Trophoblast cell (in vitro differentiated cells and primary cell): ENCODE data around the gene NKIRAS1.

Experiments
- DNase-seq, 2 donors: peaks; one replicate each; pipeline ENCODE4 v3.0.0-alpha.2; 2016
- H2AFZ ChIP-seq: 2 replicates; pipeline ENCODE4 v1.6.1; 2013; ENCODE audit warnings: low read length, moderate library complexity, mild to moderate bottlenecking; ENCODE audit not compliant: insufficient read depth, poor library complexity
- H2AK5ac ChIP-seq: 2 replicates; pipeline ENCODE4 v1.6.1; 2013; ENCODE audit warnings: mild to moderate bottlenecking, low read length
- H2BK120ac ChIP-seq: 2 replicates; pipeline ENCODE4 v1.6.1; 2013; ENCODE audit warnings: low read length, mild to moderate bottlenecking, moderate library complexity; ENCODE audit not compliant: insufficient read depth, poor library complexity
- H2BK12ac ChIP-seq: 2 replicates; pipeline ENCODE4 v1.6.1; 2013; ENCODE audit warnings: mild to moderate bottlenecking, low read length, moderate library complexity
- H2BK5ac ChIP-seq: 2 replicates; pipeline ENCODE4 v1.6.1; 2013; ENCODE audit warnings: low read length, low read depth, moderate library complexity, mild to moderate bottlenecking; ENCODE audit not compliant: poor library complexity
- H3K14ac ChIP-seq: 2 replicates; pipeline ENCODE4 v1.6.1; 2013; ENCODE audit warnings: mild to moderate bottlenecking, low read length
- H3K18ac ChIP-seq: 2 replicates; pipeline ENCODE4 v1.6.1; 2013; ENCODE audit warnings: mild to moderate bottlenecking, low read length
- H3K23ac ChIP-seq: 2 replicates; pipeline ENCODE4 v1.6.1; 2013; ENCODE audit warnings: low read length
- H3K27ac ChIP-seq: 2 replicates; pipeline ENCODE4 v1.5.1; 2013; ENCODE audit warnings: low read depth, mild to moderate bottlenecking, inconsistent platforms, low read length, moderate library complexity
- H3K27me3 ChIP-seq: 2 replicates; pipeline ENCODE4 v1.6.1; 2013; ENCODE audit warnings: inconsistent platforms, mild to moderate bottlenecking, low read length, moderate library complexity; ENCODE audit not compliant: insufficient read depth
- H3K36me3 ChIP-seq, 2 experiments: 1 replicate in 1 of 2; 2 replicates in 1 of 2; pipeline ENCODE4 v1.6.1; 2013; ENCODE audit warnings: low read length in 2 of 2, mild to moderate bottlenecking in 2 of 2, moderate library complexity in 1 of 2; ENCODE audit not compliant: insufficient read depth in 2 of 2, control insufficient read depth in 1 of 2
- H3K4ac ChIP-seq: 2 replicates; pipeline ENCODE4 v1.6.1; 2013; ENCODE audit warnings: low read depth, mild to moderate bottlenecking, low read length, moderate library complexity
- H3K4me1 ChIP-seq, 2 experiments: 1 replicate in 1 of 2; 2 replicates in 1 of 2; pipeline ENCODE4 v1.6.1; 2013; ENCODE audit warnings: low read length in 2 of 2, mild to moderate bottlenecking in 2 of 2, moderate library complexity in 1 of 2; ENCODE audit not compliant: insufficient read depth in 2 of 2, control insufficient read depth in 1 of 2
- H3K4me2 ChIP-seq: 2 replicates; pipeline ENCODE4 v1.6.1; 2013; ENCODE audit warnings: inconsistent platforms, mild to moderate bottlenecking, low read length, moderate library complexity
- H3K4me3 ChIP-seq: 2 replicates; pipeline ENCODE4 v1.5.1; 2013; ENCODE audit warnings: mild to moderate bottlenecking, low read depth, low read length, inconsistent platforms
- H3K79me1 ChIP-seq: one replicate; pipeline ENCODE4 v1.6.1; 2013; ENCODE audit warnings: low read length
- H3K79me2 ChIP-seq: 2 replicates; pipeline ENCODE4 v1.6.1; 2013; ENCODE audit warnings: low read length, mild to moderate bottlenecking; ENCODE audit not compliant: control insufficient read depth, insufficient read depth, poor library complexity
- H3K9ac ChIP-seq: 2 replicates; pipeline ENCODE4 v1.6.1; 2013; ENCODE audit warnings: mild to moderate bottlenecking, low read length
- H3K9me3 ChIP-seq: 2 replicates; pipeline ENCODE4 v1.6.1; 2013; ENCODE audit warnings: low read depth, mild to moderate bottlenecking, control low read depth, inconsistent platforms, low read length; ENCODE audit not compliant: insufficient read depth
- H4K12ac ChIP-seq: 2 replicates; pipeline ENCODE4 v1.6.1; 2013; ENCODE audit warnings: low read depth, mild to moderate bottlenecking, low read length, moderate library complexity
- H4K8ac ChIP-seq: 2 replicates; pipeline ENCODE4 v1.6.1; 2013; ENCODE audit warnings: low read depth, mild to moderate bottlenecking, low read length, moderate library complexity
- H4K91ac ChIP-seq: one replicate; pipeline ENCODE4 v1.6.1; 2013; ENCODE audit warnings: low read depth, mild to moderate bottlenecking, low read length, moderate library complexity
- WGBS: extraction: QIAGEN DNeasy Blood & Tissue Kit; methylation state at CpG from one replicate; pipeline ENCODE4 v1.1.7; 2013; ENCODE audit warnings: missing lambda C conversion rate; ENCODE audit not compliant: insufficient read length, insufficient coverage; ENCODE audit errors: extremely low coverage; 5-methylcytosine and 5-hydroxymethylcytosine counted together

NKIRAS1 gene

DNA sequence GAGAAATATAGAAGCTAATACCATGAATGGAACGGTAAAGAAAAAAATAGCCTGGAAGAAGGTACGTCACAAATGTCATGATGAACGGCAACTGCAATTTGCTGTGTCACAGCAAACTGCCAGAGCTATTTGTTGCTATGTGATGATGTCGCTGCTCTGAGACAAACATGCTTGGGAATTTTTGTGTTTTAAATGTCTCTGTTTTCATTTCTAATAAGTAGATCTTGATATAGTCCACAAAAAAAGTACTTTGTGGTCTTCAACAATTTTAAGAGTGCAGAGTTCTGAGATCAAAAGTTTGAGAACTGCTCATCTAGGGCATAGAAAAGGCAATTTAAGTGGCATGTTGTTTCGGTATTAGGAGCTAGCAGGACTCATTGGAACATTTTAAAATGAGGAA, 24.0 kb upstream of the NKIRAS1 start:
- Histone ChIP-seq H4K12ac (no peak overlapping the region), H2BK120ac (no peak overlapping the region), H3K4me2 (no peak overlapping the region), H2BK12ac (no peak overlapping the region), H3K36me3 (no peaks in the 10 kb centered on the region), H3K23ac (no peak overlapping the region), H3K14ac (no peak overlapping the region), H3K4ac (no peak overlapping the region), H4K8ac (no peak overlapping the region), H3K27me3 (no peaks in the 10 kb centered on the region), H3K9me3 (no peaks in the 10 kb centered on the region), H3K79me2 (peaks cover 2% of the 10 kb centered on the region), H2AK5ac (no peak overlapping the region), H3K9ac (no peak overlapping the region), H3K79me1 (peaks cover 6% of the 10 kb centered on the region), H3K27ac (no peak overlapping the region), H2BK5ac (no peak overlapping the region), H2AFZ (no peak overlapping the region), H3K4me1 (no peaks in the 10 kb centered on the region), H3K18ac (no peak overlapping the region), H3K4me3 (no peak overlapping the region), H4K91ac (no peak overlapping the region)
- no peak for DNase-seq
- WGBS = no CpG with 5 or more reads among the region's 5 CpGs

GRCh38 chr3:23938688-23939087, 21.9 kb upstream of the NKIRAS1 start:
- Histone ChIP-seq H3K27me3 (no peaks in the 10 kb centered on the region), H3K4me3 (no peak overlapping the region), H2BK120ac (no peak overlapping the region), H4K8ac (no peak overlapping the region), H3K9me3 (no peaks in the 10 kb centered on the region), H3K9ac (no peak overlapping the region), H3K79me1 (no peaks in the 10 kb centered on the region), H3K18ac (no peak overlapping the region), H3K4ac (no peak overlapping the region), H2BK12ac (no peak overlapping the region), H2AK5ac (no peak overlapping the region), H3K14ac (no peak overlapping the region), H3K36me3 (no peaks in the 10 kb centered on the region), H3K27ac (no peak overlapping the region), H4K91ac (no peak overlapping the region), H2AFZ (no peak overlapping the region), H3K23ac (no peak overlapping the region), H4K12ac (no peak overlapping the region), H2BK5ac (no peak overlapping the region), H3K4me2 (no peak overlapping the region), H3K4me1 (no peaks in the 10 kb centered on the region), H3K79me2 (no peaks in the 10 kb centered on the region)
- DNase-seq = no peak

GRCh38 chr3:23937296-23937695, 20.5 kb upstream of the NKIRAS1 start:
- Histone ChIP-seq H3K23ac (no peak overlapping the region), H3K4me1 (no peaks in the 10 kb centered on the region), H3K18ac (no peak overlapping the region), H3K27me3 (no peaks in the 10 kb centered on the region), H3K4me3 (no peak overlapping the region), H3K9me3 (no peaks in the 10 kb centered on the region), H3K4ac (no peak overlapping the region), H2AK5ac (no peak overlapping the region), H3K4me2 (no peak overlapping the region), H3K9ac (no peak overlapping the region), H3K14ac (no peak overlapping the region), H3K36me3 (no peaks in the 10 kb centered on the region), H2BK5ac (no peak overlapping the region), H4K12ac (no peak overlapping the region), H3K79me1 (no peaks in the 10 kb centered on the region), H2AFZ (no peak overlapping the region), H4K8ac (no peak overlapping the region), H4K91ac (no peak overlapping the region), H3K27ac (no peak overlapping the region), H2BK12ac (no peak overlapping the region), H3K79me2 (no peaks in the 10 kb centered on the region), H2BK120ac (no peak overlapping the region)
- no CpG with 5 or more reads among the region's 1 CpG for WGBS
- no peak for DNase-seq

GRCh38 chr3:23934253-23934652, 17.5 kb upstream of the NKIRAS1 start:
- Histone ChIP-seq H3K4ac (no peak overlapping the region), H3K4me3 (no peak overlapping the region), H4K91ac (no peak overlapping the region), H3K23ac (no peak overlapping the region), H3K14ac (no peak overlapping the region), H4K12ac (no peak overlapping the region), H3K79me1 (no peaks in the 10 kb centered on the region), H2BK120ac (no peak overlapping the region), H2BK5ac (no peak overlapping the region), H4K8ac (no peak overlapping the region), H3K9me3 (no peaks in the 10 kb centered on the region), H3K9ac (no peak overlapping the region), H3K27ac (no peak overlapping the region), H3K4me1 (no peaks in the 10 kb centered on the region), H3K79me2 (no peaks in the 10 kb centered on the region), H2AFZ (no peak overlapping the region), H3K27me3 (no peaks in the 10 kb centered on the region), H2BK12ac (no peak overlapping the region), H3K36me3 (no peaks in the 10 kb centered on the region), H3K18ac (no peak overlapping the region), H3K4me2 (no peak overlapping the region), H2AK5ac (no peak overlapping the region)
- no CpG with 5 or more reads among the region's 4 CpGs for WGBS
- DNase-seq = no peak

- H3K27me3 ChIP-seq = no peaks in the 10 kb centered on the region
- no peak overlapping the region for H4K8ac ChIP-seq
- H4K91ac ChIP-seq = no peak overlapping the region
- no peaks in the 10 kb centered on the region for H3K79me2 ChIP-seq
- H2BK12ac ChIP-seq = no peak overlapping the region
- H3K27ac ChIP-seq = no peak overlapping the region
- H2AFZ ChIP-seq = no peak overlapping the region
- no peak overlapping the region for H2BK5ac ChIP-seq
- no peak overlapping the region for H3K18ac ChIP-seq
- no peak overlapping the region for H3K14ac ChIP-seq
- H2AK5ac ChIP-seq = no peak overlapping the region
- H3K4me1 ChIP-seq = no peaks in the 10 kb centered on the region
- no peak overlapping the region for H3K23ac ChIP-seq
- H2BK120ac ChIP-seq = no peak overlapping the region
- DNase-seq = no peak
- no peak overlapping the region for H3K4me2 ChIP-seq
- H4K12ac ChIP-seq = no peak overlapping the region
- no peaks in the 10 kb centered on the region for H3K36me3 ChIP-seq
- H3K79me1 ChIP-seq = no peaks in the 10 kb centered on the region
- no peaks in the 10 kb centered on the region for H3K9me3 ChIP-seq
- no peak overlapping the region for H3K4me3 ChIP-seq
- WGBS = no CpG with 5 or more reads among the region's 4 CpGs
- no peak overlapping the region for H3K4ac ChIP-seq
- H3K9ac ChIP-seq = no peak overlapping the region
These were observed 15.8 kb upstream of the NKIRAS1 start for GRCh38 chr3:23932571-23932970.
